Activated T-cell treated with anti-CD3 and anti-CD28 coated beads, Interleukin-2, amount 50 U/mL, for 4 hours (primary cell): ENCODE measurements around the gene GSG1L2. TPM values are rescaled to one million over a fixed set of nuclear protein-coding genes. Genes with fewer than 3 reads are reported as not detected.

Experiments
- ATAC-seq, 2 donors: fragments of 200-7000 bp; cut with Tn5 transposase; one replicate each; pipeline ENCODE4 v1.10.0; 2021
- DNase-seq: peaks from one replicate; pipeline ENCODE4 v3.0.0-alpha.2; 2020
- H3K27me3 Mint-ChIP-seq: one replicate; pipeline ENCODE4 v1.8.0; 2021; ENCODE audit warnings: low read depth, mixed read lengths
- H3K36me3 Mint-ChIP-seq: one replicate; pipeline ENCODE4 v1.8.0; 2022; ENCODE audit warnings: mixed read lengths; ENCODE audit not compliant: insufficient read depth
- H3K4me1 Mint-ChIP-seq: one replicate; pipeline ENCODE4 v1.8.0; 2021; ENCODE audit warnings: low read depth, mixed read lengths
- H3K4me3 Mint-ChIP-seq: one replicate; pipeline ENCODE4 v1.8.0; 2021; ENCODE audit warnings: mild to moderate bottlenecking, moderate library complexity, mixed read lengths
- H3K9me3 Mint-ChIP-seq: one replicate; pipeline ENCODE4 v1.8.0; 2021; ENCODE audit warnings: mixed read lengths
- total RNA-seq, 3 donors: library from RNA; stranded (reverse); gene quantifications; one replicate each; pipeline ENCODE4 v1.2.1, GENCODE V29; 2021

The GSG1L2 gene
- total RNA-seq = not detected

- DNase-seq (no peak), ATAC-seq (no peak)
- no peak within 1 kb of the TSS for H3K4me3 Mint-ChIP-seq
- no peaks in the 10 kb centered on the region for H3K4me1 Mint-ChIP-seq
- no peaks in the 10 kb centered on the region for H3K36me3 Mint-ChIP-seq
- H3K9me3 Mint-ChIP-seq = peaks cover 4% of the 10 kb centered on the region
- peaks cover 14% of the 10 kb centered on the region for H3K27me3 Mint-ChIP-seq
Observed at GRCh38 chr17:9821921-9822320, at the start of gene GSG1L2. GSG1L2 (minus strand) TSS chr17:9822079; CDS start chr17:9822071, 8 bp downstream.

GRCh38 chr17:9868552-9868951 lies 46.7 kb upstream of the GSG1L2 start:
- Mint-ChIP-seq H3K4me1 (no peaks in the 10 kb centered on the region), H3K9me3 (no peaks in the 10 kb centered on the region), H3K27me3 (no peaks in the 10 kb centered on the region), H3K36me3 (no peaks in the 10 kb centered on the region), H3K4me3 (no peak overlapping the region)
- DNase-seq (no peak), ATAC-seq (no peak)

DNA sequence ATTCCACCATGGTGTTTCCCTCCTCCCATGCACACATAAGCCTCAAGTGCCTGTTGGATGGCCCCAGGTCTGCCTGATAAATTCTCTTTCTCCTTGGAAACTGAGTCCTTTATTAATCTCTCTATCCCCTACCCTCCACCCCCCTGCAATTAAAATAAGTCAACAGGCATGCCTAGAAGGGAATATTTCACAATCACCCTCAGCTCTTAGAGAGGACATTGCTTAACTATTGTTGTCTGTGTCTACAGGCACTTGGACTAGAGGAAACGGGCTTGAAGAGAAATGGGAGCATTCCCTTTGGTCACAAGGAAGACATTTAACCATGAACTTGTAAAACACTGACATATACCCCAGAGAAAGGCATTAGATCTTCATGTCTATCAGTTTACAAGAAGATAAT lies 43.7 kb upstream of the GSG1L2 start:
- ATAC-seq = no peak
- Mint-ChIP-seq H3K36me3 (no peaks in the 10 kb centered on the region), H3K4me1 (no peaks in the 10 kb centered on the region), H3K27me3 (no peaks in the 10 kb centered on the region), H3K9me3 (peaks cover 7% of the 10 kb centered on the region), H3K4me3 (no peak overlapping the region)
- no peak for DNase-seq

DNA sequence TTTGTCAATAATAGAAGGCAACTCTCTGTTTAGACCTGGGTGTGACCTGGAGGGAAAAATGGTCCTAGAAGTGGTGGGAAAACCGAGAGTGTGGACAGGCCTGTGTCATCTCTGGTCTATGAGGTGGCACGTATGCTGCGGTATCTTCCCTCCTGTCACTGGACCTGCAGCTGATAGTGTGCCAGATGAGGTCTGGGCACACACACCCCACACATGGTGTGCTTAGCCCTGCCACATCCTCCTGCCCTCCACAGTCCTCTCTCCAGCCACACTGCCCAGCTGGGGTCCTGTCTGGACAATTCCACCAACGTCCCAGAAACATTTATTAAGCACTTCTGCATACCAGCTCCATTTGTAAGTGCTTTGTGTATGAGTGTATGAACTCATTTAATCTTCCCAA lies 41.1 kb upstream of the GSG1L2 start:
- no peaks in the 10 kb centered on the region for H3K27me3 Mint-ChIP-seq
- ATAC-seq = no peak
- no peaks in the 10 kb centered on the region for H3K36me3 Mint-ChIP-seq
- no peak for DNase-seq
- no peak overlapping the region for H3K4me3 Mint-ChIP-seq
- no peaks in the 10 kb centered on the region for H3K4me1 Mint-ChIP-seq
- peaks cover 7% of the 10 kb centered on the region for H3K9me3 Mint-ChIP-seq

DNA sequence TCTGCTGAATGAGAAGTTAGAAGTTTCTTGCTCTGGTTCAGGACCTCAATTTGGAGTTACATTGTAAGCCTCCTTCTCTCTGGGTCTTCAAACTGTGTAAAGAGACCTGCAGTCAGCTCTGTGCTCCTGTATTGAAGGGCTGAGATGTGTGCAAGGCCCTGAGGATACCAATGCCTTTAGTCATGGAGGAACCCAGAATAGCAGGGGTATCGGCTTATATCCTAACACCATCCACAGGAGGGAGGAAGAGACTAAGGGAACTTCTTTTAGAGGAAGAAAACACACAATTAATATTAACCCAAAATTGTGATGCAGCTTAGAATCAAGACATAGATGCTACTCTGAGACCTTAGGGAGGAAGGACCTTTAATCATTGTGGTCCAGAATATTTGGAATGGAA lies 40.3 kb upstream of the GSG1L2 start:
- Mint-ChIP-seq H3K4me1 (no peaks in the 10 kb centered on the region), H3K4me3 (no peak overlapping the region), H3K27me3 (no peaks in the 10 kb centered on the region), H3K9me3 (peaks cover 10% of the 10 kb centered on the region), H3K36me3 (no peaks in the 10 kb centered on the region)
- DNase-seq = no peak
- no peak for ATAC-seq

DNA sequence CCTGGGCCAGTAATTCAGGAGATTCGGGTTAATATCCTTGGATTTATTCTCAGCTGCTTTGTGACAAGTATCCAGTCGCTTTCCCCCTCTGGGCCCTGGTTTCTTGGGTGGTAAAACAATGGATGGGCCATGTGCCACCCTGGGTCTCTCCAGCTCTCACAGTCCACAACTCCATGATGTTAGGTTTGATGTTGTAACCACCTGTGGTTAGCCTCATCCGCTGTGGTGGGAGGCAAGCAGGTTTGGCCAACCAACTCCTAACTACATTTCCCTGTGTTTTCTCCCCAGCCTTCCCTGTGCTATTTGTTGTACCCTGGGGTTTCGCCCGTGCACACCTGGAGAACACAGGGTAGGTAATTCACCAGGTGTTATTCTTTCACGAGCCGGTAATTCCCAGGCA lies 39.0 kb upstream of the GSG1L2 start:
- DNase-seq (no peak), ATAC-seq (no peak)
- H3K36me3 Mint-ChIP-seq = no peaks in the 10 kb centered on the region
- no peaks in the 10 kb centered on the region for H3K4me1 Mint-ChIP-seq
- no peaks in the 10 kb centered on the region for H3K27me3 Mint-ChIP-seq
- H3K9me3 Mint-ChIP-seq = peaks cover 10% of the 10 kb centered on the region
- no peak overlapping the region for H3K4me3 Mint-ChIP-seq

- Mint-ChIP-seq H3K4me3 (no peak overlapping the region), H3K27me3 (no peaks in the 10 kb centered on the region), H3K36me3 (no peaks in the 10 kb centered on the region), H3K9me3 (peaks cover 10% of the 10 kb centered on the region), H3K4me1 (no peaks in the 10 kb centered on the region)
- DNase-seq (no peak), ATAC-seq (no peak)
Observed at GRCh38 chr17:9859781-9860180, 37.9 kb upstream of the GSG1L2 start.

DNA sequence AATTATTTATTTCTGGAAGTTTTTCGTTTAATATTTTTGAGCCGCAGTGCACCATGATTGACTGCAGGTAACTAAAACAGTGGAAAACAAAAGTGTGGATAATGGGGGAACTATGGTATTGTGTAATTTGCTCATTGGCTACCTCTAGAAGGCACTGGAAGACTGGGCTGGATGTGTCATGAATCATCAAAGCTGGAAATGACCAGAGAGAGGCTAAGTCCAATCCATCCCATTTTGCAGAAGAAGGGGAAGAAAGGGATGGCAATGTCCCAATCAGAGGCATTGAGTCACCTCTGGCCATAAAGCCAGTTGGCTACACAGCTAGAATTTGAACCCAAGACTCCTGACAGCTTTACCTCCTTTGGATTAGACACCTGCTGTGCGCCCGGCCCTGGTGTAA lies 33.2 kb upstream of the GSG1L2 start:
- Mint-ChIP-seq H3K27me3 (peaks cover 2% of the 10 kb centered on the region), H3K36me3 (no peaks in the 10 kb centered on the region), H3K4me3 (no peak overlapping the region), H3K9me3 (peaks cover 9% of the 10 kb centered on the region), H3K4me1 (no peaks in the 10 kb centered on the region)
- ATAC-seq (no peak), DNase-seq (no peak)

- Mint-ChIP-seq H3K9me3 (peaks cover 9% of the 10 kb centered on the region), H3K27me3 (peaks cover 2% of the 10 kb centered on the region), H3K4me1 (no peaks in the 10 kb centered on the region), H3K36me3 (no peaks in the 10 kb centered on the region), H3K4me3 (no peak overlapping the region)
- ATAC-seq (no peak), DNase-seq (no peak)
Observed at GRCh38 chr17:9854255-9854654, 32.4 kb upstream of the GSG1L2 start.

DNA sequence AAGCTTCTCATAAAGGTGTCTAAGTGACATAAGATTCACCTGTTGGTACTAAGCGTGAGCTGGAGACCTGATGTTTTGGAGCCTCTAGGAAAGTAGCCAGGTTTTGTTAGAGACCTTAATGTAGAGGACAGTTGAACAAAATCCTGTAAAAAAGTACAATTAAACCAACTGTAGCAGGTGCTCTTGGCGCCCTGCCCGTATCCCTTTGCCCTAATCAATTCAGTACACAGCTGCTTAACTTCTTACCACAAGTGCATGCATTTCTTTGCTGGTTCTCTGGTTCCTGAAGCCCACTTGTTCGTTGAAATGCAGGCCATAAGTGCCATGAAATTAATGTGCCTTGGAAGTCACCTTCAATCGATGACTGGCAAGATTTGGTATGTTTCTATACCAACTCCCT lies 28.3 kb upstream of the GSG1L2 start:
- peaks cover 5% of the 10 kb centered on the region for H3K9me3 Mint-ChIP-seq
- no peaks in the 10 kb centered on the region for H3K4me1 Mint-ChIP-seq
- H3K27me3 Mint-ChIP-seq = peaks cover 3% of the 10 kb centered on the region
- ATAC-seq (no peak), DNase-seq (no peak)
- H3K36me3 Mint-ChIP-seq = no peaks in the 10 kb centered on the region
- H3K4me3 Mint-ChIP-seq = no peak overlapping the region

GRCh38 chr17:9845306-9845705 lies 23.4 kb upstream of the GSG1L2 start:
- DNase-seq (no peak), ATAC-seq (no peak)
- H3K27me3 Mint-ChIP-seq = peaks cover 6% of the 10 kb centered on the region

DNA sequence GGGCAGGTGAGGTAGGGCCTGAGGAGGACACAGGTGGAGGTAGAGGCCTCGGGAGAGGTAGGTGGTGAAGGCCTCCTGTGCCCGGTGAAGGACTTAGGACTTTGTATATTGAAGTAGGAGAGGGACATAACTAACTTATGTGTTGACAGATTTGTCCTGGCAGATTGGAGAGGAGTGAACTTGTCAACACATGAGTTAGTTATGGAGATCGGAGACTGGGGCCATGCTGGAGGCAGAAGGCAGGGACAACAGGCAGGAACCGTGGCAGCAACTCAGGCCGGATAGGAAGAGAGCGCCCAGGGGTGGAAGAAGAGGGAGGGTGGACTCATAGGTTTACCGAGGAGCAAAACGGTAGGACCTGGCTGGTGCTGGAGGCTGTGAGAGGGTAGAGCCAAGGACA lies 22.3 kb upstream of the GSG1L2 start:
- no peak for ATAC-seq
- Mint-ChIP-seq H3K36me3 (no peaks in the 10 kb centered on the region), H3K4me1 (no peaks in the 10 kb centered on the region), H3K9me3 (no peaks in the 10 kb centered on the region), H3K4me3 (no peak overlapping the region), H3K27me3 (peaks cover 6% of the 10 kb centered on the region)
- DNase-seq = no peak

More at GRCh38 chr17:9845306-9845705, 23.4 kb upstream of the GSG1L2 start:
- Mint-ChIP-seq H3K9me3 (no peaks in the 10 kb centered on the region), H3K36me3 (no peaks in the 10 kb centered on the region), H3K4me3 (no peak overlapping the region), H3K4me1 (no peaks in the 10 kb centered on the region)

DNA sequence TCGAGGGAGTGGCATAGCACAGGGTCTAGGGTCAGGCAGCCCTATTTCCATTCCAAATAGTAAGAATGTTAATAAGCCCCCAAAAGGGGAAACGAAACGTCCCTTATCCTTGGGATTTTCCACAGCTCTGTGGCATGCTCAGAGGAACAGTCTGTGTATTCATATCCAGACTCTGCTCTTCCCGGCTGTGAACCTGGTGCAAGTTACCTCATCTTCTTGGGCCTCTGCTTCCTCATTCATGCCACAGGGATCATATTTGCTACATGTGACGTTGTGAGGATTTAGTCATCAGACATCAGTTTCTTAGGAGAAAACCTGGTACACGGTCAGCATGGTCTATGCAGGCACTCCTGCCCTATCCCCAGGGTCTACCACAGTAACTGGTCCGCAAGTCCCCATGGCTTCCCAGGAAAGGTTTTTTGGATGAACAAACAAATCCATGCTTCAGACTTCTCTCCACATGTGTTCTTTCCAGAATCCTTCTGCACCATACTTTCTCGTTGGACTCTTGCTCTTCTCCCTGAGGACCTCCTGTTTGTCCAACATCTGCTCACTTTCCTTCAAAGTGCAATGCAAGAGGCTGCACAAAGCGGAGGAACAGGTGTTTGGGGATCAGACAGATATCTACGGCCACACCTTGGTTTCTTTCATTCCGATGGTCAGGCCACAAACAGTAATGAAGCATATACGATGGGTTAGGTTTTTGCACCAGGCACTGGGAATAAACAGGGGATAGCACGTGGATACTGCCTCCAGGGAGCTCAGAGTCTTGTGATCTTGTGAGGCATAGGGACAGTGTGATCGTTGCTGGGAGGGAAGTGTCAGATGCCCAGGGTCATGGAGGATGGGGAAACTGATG lies 21.5 kb upstream of the GSG1L2 start:
- H3K4me3 Mint-ChIP-seq = no peak overlapping the region
- no peaks in the 10 kb centered on the region for H3K9me3 Mint-ChIP-seq
- H3K27me3 Mint-ChIP-seq = peaks cover 9% of the 10 kb centered on the region
- ATAC-seq (no peak), DNase-seq (no peak)
- H3K36me3 Mint-ChIP-seq = no peaks in the 10 kb centered on the region
- no peaks in the 10 kb centered on the region for H3K4me1 Mint-ChIP-seq

DNA sequence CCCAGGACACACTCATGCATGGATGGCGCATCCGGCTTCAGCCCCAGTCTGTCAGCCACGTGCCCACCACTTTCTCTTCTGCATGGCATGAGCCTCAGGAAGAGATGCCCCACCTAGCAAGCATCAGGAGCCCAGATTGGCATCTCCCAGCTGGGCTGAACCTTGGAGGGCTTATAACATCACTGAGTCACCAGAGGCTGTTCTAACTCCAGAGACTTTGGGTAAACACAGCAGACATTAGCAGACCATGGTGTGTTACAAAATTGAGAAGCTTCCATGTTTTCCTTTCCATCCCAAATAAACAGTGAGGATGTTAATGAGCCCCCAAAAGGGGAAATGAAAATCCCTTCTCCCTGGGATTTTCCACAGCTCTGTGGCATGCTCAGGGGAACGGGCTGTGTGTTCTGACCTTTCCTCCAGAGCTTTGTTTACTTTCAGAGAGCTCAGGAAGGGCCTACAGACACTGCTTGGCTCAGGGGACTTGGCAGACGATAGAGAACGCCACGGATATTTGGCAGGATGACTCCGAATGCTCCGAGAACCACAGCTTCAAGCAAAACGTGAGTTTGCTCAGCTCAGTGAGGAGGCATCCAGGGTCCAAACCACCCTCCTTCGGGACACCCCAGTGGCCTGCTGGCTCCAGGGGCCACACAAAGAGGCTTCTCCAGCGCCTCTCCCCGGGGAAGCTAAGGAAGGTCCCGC lies 20.3 kb upstream of the GSG1L2 start:
- ATAC-seq (no peak), DNase-seq (no peak)
- H3K27me3 Mint-ChIP-seq = peaks cover 11% of the 10 kb centered on the region
- H3K4me1 Mint-ChIP-seq = no peaks in the 10 kb centered on the region
- no peaks in the 10 kb centered on the region for H3K36me3 Mint-ChIP-seq
- no peak overlapping the region for H3K4me3 Mint-ChIP-seq
- no peaks in the 10 kb centered on the region for H3K9me3 Mint-ChIP-seq

- no peaks in the 10 kb centered on the region for H3K4me1 Mint-ChIP-seq
- ATAC-seq (no peak), DNase-seq (no peak)
- no peaks in the 10 kb centered on the region for H3K9me3 Mint-ChIP-seq
- H3K36me3 Mint-ChIP-seq = no peaks in the 10 kb centered on the region
- peaks cover 10% of the 10 kb centered on the region for H3K27me3 Mint-ChIP-seq
- no peak overlapping the region for H3K4me3 Mint-ChIP-seq
Observed at GRCh38 chr17:9839433-9839832, 17.6 kb upstream of the GSG1L2 start.
